Transverse colon (tissue), 4 donors: ENCODE data around the gene ATP11A. TPM values are rescaled to one million over a fixed set of nuclear protein-coding genes. Genes with fewer than 3 reads are reported as not detected.

ENCODE experiments used
- DNase-seq: peaks from one replicate; pipeline ENCODE4 v3.0.0-alpha.2; 2019
- H3K27ac ChIP-seq, 4 donors: fragments of 200-600 bp; sonication (generic); 2 replicates each; pipeline ENCODE4 v1.5.1; 2016 to 2018; ENCODE audit warnings: inconsistent platforms in 4 of 4
- H3K27me3 ChIP-seq: fragments of 200-600 bp; sonication (generic); 2 replicates; pipeline ENCODE4 v1.5.1; 2017; ENCODE audit warnings: inconsistent platforms
- H3K36me3 ChIP-seq, 4 donors: fragments of 200-600 bp; sonication (generic); 2 replicates each; pipeline ENCODE4 v1.5.1; 2017 to 2019; ENCODE audit warnings: inconsistent platforms in 4 of 4
- H3K4me1 ChIP-seq, 4 donors: fragments of 200-600 bp; sonication (generic); 2 replicates each; pipeline ENCODE4 v1.5.1; 2017 to 2020; ENCODE audit warnings: inconsistent platforms in 4 of 4
- H3K4me3 ChIP-seq, 4 donors: fragments of 200-600 bp; sonication (generic); 1 replicate in 1 of 4; 2 replicates in 3 of 4; pipeline versions ENCODE4 v1.5.1 to v1.6.1; 2017 to 2019; ENCODE audit warnings: inconsistent platforms in 4 of 4
- H3K9me3 ChIP-seq, 2 donors: fragments of 200-600 bp; sonication (generic); 2 replicates each; pipeline ENCODE4 v1.5.1; 2017 to 2019; ENCODE audit warnings: inconsistent platforms in 2 of 2
- EP300 ChIP-seq: sonication (generic); formaldehyde crosslinking; IDR thresholded peaks from one replicate; pipeline ENCODE4 v1.6.1; 2017; ENCODE audit warnings: antibody characterized with exemption, low read depth
- POLR2A ChIP-seq: fragments of 450-650 bp; IDR thresholded peaks from one replicate; pipeline ENCODE4 v1.6.1; 2016; ENCODE audit warnings: antibody characterized with exemption, mild to moderate bottlenecking, moderate library complexity
- POLR2AphosphoS5 ChIP-seq, 3 donors: sonication (generic); formaldehyde crosslinking; IDR thresholded peaks; one replicate each; pipeline ENCODE4 v1.6.1; 2016; ENCODE audit warnings: antibody characterized with exemption in 3 of 3
- WGBS, 2 donors: methylation state at CpG; one replicate each; pipeline ENCODE4 v1.1.5; 2018; ENCODE audit warnings: low coverage in 1 of 2; 5-methylcytosine and 5-hydroxymethylcytosine counted together
- in situ Hi-C, 4 donors: fragments of 200-750 bp; cut with MboI; loops; one replicate each; pipeline versions ENCODE4 v1.15.0 to v1.15.1; 2017; ENCODE audit warnings: low sequenced_read_pairs in 3 of 4, low pct_ligation_motif_present in 1 of 4, low pct_unique_long_range_greater_than_20kb in 1 of 4
- intact Hi-C: fragments of 100-400 bp; cut with DNase I; formaldehyde crosslinking; loops from one replicate; pipeline ENCODE4 v1.15.1; 2023; ENCODE audit warnings: low total_unique reads
- total RNA-seq, 4 donors: library from RNA; depleted of rRNA; stranded (reverse); fragments of >200 nt; gene quantifications; one replicate each; pipeline ENCODE4 v1.1.0, GENCODE V29; 2016
- TF ChIP-seq, protein P1 (sequence below), 5 experiments: fragments of 200-600 bp in 3 of 5; fragments of 450-650 bp in 2 of 5; sonication (generic) in 3 of 5; IDR thresholded peaks; 1 replicate in 2 of 5; 2 replicates in 3 of 5; pipeline ENCODE4 v1.5.1; 2016 to 2017; ENCODE audit warnings: antibody characterized with exemption in 5 of 5, inconsistent platforms in 3 of 5, mild to moderate bottlenecking in 2 of 5, moderate library complexity in 1 of 5

The ATP11A gene
- total RNA-seq, 4 donors from 2014 or later = 10.2 to 17.5 (median 13.3) TPM

DNA sequence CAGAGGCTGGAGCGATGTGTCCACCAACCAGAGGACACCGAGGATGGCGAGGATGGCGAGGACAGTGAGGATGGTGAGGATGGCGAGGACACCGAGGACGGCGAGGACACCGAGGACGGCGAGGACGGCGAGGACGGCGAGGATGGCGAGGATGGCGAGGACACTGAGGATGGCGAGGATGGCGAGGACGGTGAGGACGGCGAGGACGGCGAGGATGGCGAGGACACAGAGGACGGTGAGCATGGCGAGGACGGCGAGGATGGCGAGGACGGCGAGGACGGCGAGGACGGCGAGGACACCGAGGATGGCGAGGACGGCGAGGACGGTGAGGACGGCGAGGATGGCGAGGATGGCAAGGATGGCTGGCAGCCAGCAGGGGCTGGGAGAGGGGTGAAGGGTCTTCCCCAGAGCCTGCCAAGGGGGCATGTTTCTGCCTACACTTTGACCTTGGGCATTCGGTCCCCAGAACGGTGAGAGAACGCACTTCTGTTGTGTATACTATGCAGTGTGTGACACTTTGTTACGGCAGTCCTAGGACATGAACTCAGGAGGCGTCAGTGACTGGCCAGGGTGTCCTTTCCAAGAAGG is 44.4 kb upstream of the ATP11A start:
- Histone ChIP-seq H3K9me3 (no peaks in the 10 kb centered on the region), H3K36me3 (no peaks in the 10 kb centered on the region), H3K4me1 (peaks cover 0 to 3% (median 0%) of the 10 kb centered on the region in 4 donors), H3K4me3 (no peak overlapping the region), H3K27ac (no peak overlapping the region), H3K27me3 (peaks cover 4% of the 10 kb centered on the region)
- in situ Hi-C loops = loop anchor here (25.0 kb wide), 1 partner anchor 217 kb away; no protein-coding TSS in a partner anchor
- DNase-seq = no peak
- WGBS, 2 donors = 91 to 96% methylated on average over 5 to 49 of the region's 49 CpGs
- intact Hi-C loops = no loop called here
- no peak for TF ChIP-seq EP300
- TF ChIP-seq POLR2AphosphoS5 (IDR thresholded peaks at IDR 0.05) = no peak
- TF ChIP-seq POLR2A = no peak
- TF ChIP-seq, protein P1, sequence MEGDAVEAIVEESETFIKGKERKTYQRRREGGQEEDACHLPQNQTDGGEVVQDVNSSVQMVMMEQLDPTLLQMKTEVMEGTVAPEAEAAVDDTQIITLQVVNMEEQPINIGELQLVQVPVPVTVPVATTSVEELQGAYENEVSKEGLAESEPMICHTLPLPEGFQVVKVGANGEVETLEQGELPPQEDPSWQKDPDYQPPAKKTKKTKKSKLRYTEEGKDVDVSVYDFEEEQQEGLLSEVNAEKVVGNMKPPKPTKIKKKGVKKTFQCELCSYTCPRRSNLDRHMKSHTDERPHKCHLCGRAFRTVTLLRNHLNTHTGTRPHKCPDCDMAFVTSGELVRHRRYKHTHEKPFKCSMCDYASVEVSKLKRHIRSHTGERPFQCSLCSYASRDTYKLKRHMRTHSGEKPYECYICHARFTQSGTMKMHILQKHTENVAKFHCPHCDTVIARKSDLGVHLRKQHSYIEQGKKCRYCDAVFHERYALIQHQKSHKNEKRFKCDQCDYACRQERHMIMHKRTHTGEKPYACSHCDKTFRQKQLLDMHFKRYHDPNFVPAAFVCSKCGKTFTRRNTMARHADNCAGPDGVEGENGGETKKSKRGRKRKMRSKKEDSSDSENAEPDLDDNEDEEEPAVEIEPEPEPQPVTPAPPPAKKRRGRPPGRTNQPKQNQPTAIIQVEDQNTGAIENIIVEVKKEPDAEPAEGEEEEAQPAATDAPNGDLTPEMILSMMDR (IDR thresholded peaks at IDR 0.05) = no peak

DNA sequence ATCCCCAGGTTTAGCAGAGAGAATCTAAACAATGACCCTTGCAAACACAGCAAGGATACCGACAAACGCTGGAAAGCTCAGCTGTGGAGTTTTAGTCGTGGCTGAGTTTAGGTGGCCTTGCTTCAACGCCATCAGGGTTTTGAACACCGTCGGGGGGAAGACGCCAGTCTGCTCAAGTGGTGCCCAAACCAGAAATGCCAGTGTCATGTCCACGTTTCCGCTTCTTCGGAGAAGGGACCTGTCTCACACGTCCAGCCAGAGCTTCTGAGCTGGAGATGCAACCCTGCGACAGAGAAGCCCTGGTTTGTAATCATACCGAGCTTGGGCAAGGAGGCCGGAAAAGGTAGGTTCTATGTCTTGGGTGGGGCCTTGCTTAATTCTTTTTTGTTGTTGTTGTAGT is 42.6 kb upstream of the ATP11A start:
- no peaks in the 10 kb centered on the region for H3K9me3 ChIP-seq
- H3K27me3 ChIP-seq = no peaks in the 10 kb centered on the region
- no peak for DNase-seq
- in situ Hi-C loops = loop anchor here (25.0 kb wide), 1 partner anchor 215 kb away; no protein-coding TSS in a partner anchor
- H3K4me1 ChIP-seq = peaks cover 0 to 9% (median under 1%) of the 10 kb centered on the region in 4 donors
- intact Hi-C loops = no loop called here
- H3K4me3 ChIP-seq = no peak overlapping the region
- WGBS, 2 donors = 86 to 96% methylated on average over 9 to 14 of the region's 14 CpGs
- TF ChIP-seq POLR2A = no peak
- TF ChIP-seq, protein P1 (IDR thresholded peaks at IDR 0.05) = no peak
- no peak for TF ChIP-seq POLR2AphosphoS5 (IDR thresholded peaks at IDR 0.05)
- no peak for TF ChIP-seq EP300
- H3K36me3 ChIP-seq = no peaks in the 10 kb centered on the region
- H3K27ac ChIP-seq = no peak overlapping the region

DNA sequence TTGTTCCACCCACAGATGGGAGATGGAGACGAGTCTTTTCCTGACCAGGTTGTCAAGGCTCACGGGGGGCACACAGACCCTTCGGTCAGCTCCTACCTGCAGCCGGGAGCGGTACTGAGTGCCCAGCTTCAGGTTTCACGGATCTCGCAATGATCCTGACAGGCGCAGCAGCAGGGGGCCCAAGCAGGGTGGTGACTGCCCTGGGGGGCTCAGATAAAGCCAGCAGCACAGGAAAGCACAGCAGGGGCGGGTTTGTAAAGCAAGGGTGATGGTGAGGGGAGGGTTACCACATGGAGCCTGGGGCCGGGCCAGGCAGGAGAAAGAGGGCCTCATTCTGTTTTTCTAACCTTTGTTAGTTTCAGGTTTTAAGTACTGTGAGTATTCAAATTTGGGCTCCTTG is 41.7 kb upstream of the ATP11A start:
- Histone ChIP-seq H3K4me3 (no peak overlapping the region), H3K4me1 (peaks cover 0 to 13% (median 4%) of the 10 kb centered on the region in 4 donors), H3K36me3 (no peaks in the 10 kb centered on the region), H3K9me3 (no peaks in the 10 kb centered on the region), H3K27me3 (no peaks in the 10 kb centered on the region), H3K27ac (no peak overlapping the region)
- in situ Hi-C loops (loop anchor here (25.0 kb wide), 1 partner anchor 214 kb away; no protein-coding TSS in a partner anchor), intact Hi-C loops (no loop called here)
- no peak for DNase-seq
- TF ChIP-seq EP300 = no peak
- no peak for TF ChIP-seq POLR2A
- TF ChIP-seq, protein P1 (IDR thresholded peaks at IDR 0.05) = no peak
- TF ChIP-seq POLR2AphosphoS5 (IDR thresholded peaks at IDR 0.05) = no peak
- WGBS, 2 donors = 91% methylated on average over 10 of the region's 10 CpGs; no CpG with 5 or more reads in 1 of the 2 donors

DNA sequence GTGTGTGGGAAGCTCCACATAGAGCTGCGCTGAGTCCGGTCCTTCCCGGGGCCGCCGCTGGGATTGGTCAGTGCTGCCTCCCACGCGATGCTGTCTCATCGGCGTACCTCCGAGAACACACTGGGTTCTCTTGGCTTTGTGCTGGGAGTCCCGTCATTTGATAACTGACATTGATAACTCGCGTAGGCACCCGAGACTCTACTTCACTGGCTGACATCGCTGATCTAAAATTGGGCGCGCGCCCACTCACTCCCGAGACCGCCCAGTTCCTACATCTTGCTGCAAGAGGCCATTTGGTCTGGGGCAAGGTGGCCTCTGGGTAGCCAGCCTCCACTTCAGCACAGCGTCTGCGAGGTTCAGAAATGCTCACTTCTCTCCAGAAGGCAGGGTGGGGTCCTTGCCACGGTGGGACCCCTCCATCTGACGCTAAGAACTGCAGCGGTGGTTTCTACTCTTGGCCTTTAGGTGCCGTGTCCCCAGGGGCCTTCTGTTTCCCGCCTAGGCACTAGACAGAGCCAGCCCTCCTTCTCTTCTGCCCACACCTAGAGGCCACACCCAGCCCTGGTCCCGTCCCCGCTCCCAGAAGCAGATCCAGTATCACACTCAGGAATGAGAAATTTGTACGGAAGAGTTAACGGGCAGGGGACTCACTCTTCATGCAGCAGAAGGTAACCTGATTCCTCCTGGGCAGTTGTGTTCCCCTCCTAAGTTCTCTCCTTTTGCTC is 40.7 kb upstream of the ATP11A start:
- no peaks in the 10 kb centered on the region for H3K36me3 ChIP-seq
- in situ Hi-C loops = loop anchor here (25.0 kb wide), 1 partner anchor 213 kb away; no protein-coding TSS in a partner anchor
- DNase-seq = no peak
- intact Hi-C loops = no loop called here
- peaks cover 0 to 13% (median 4%) of the 10 kb centered on the region in 4 donors for H3K4me1 ChIP-seq
- no peak overlapping the region for H3K27ac ChIP-seq
- WGBS, 2 donors = 92 to 94% methylated on average over 7 to 31 of the region's 31 CpGs
- no peaks in the 10 kb centered on the region for H3K9me3 ChIP-seq
- H3K4me3 ChIP-seq = no peak overlapping the region
- H3K27me3 ChIP-seq = no peaks in the 10 kb centered on the region
- no peak for TF ChIP-seq POLR2A
- TF ChIP-seq EP300 = no peak
- TF ChIP-seq POLR2AphosphoS5 (IDR thresholded peaks at IDR 0.05) = no peak
- TF ChIP-seq, protein P1 (IDR thresholded peaks at IDR 0.05) = no peak
